ENCODE data around the gene TACSTD2.
"Not testable (repeated sequence)": the region's sequence is repeated elsewhere in the genome, so short reads cannot be mapped to it uniquely, and the experiment has no call there.

TACSTD2 gene

DNA sequence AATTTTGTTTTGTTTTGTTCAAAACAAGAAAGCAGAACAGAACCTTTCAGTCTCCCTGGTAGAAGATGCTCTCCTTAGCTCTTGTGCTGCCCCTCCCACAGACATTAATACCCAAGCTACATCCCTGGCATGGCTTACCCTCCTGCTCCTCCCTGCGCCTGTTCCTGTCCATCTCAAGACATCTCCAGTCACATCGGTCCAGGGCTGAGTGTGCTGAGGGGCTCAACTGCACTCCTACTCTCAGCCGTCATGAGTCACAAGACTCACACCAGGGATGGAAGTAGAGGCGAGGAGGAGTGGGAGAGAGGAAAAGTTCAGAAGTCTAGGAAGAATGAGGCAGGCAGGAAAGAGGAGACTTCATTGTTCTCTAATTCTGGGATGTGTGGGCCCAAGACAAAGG, 9.2 kb upstream of the TACSTD2 start:
- no peak for DNase-seq

DNA sequence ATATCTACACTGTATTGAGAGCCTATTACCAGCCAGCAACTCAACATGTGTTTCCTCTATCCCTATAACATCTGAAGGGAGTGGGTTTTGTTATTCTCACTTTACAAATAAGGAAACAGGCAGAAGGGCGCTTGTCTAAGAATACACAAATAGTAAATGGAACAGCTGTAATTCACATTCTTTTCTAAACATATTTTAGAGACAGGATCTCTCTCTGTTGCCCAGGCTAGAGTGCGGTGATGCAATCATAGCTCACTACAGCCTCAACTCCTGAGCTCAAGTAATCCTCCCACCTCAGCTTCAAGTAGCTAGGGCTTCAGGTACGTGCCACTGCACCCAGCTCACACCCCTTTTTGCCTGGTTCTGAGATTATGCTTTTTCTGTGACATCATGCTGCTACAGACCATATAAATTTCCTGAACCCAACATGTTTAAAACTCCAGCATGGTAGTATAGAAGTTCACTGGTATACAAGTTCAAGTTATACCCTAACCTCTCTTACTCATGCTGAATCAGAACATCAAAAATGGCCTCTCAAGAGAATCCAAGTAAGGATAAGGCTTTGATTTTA, 8.6 kb upstream of the TACSTD2 start:
- no peak for DNase-seq

DNA sequence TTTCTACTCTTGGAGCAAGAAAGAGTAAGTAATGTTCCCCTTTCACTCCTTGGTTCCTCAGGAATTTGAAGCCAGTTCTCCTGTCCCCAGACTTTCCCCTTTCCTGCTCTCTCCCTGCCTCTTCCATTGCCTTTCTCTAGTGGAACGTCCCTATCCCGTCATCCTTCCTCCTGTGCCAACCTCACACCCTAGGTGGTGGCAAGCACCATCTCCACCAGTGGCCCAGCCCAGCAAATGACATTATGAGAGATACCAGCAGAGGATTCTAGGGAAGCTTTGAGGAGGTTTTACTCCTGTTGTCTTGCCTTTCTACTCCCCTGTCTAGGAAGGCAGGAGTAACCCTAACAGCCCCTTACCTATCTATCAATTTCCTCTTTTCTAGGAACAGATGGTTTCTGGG, 8.1 kb upstream of the TACSTD2 start:
- DNase-seq: no peak

DNA sequence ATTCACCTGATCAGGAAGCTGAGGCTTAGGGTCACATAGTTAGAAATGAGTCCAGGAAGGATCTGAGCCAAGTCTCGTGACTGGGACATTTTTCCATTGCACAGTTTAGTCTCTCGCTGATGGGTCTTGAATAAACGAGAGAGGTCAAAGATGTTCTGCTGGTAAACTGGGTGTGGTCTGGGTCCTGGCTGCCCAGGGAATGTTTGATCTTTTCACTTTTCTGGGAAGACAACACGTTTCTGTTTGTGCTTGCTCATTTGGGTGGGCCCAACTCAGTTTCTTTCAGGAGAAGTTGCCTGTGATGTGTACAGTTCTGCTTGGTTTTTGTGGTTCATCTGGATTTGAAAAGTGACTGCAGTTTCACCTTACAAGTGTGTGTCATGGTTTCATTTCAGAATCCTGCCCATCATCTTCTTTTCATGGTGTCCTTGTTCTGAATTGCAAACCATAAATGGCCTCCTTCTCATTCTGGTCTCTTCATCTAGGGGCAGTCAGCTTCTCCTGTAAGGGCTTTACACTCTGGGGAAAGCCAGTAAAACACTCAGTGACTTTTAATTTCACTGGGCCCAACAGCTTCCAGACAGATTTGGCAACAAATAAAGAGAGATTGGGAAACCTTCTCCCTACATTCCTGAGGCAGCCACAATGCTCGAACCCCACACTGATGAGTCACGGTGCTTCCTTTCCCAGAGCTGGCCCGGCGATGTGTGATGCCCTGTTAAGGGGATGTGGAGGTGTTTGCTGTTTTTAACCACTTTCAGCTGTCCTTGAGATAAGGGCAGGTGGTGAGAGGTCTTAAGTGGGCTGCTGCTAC, 7.2 kb upstream of the TACSTD2 start:
- no peak for DNase-seq

DNA sequence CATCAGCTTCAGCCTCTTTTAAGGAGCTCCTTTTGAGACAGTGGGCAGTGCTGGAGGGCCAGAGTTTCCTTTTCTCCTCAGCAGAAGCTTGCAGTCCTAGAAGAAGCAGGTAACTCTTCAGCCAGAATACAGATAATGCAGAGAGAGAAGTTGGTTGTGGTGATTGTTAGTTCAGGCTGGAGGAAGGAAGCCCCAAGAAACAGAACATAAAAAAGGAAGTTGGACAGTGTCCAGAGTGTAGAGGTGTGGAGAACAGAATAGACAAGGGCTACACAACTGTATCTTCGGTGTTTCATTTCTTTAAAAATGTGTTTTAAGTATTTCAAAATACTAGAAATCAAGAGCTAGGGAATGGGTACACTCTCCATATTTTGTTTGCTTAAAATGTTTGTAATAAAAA, 6.4 kb upstream of the TACSTD2 start:
- DNase-seq: no peak

DNA sequence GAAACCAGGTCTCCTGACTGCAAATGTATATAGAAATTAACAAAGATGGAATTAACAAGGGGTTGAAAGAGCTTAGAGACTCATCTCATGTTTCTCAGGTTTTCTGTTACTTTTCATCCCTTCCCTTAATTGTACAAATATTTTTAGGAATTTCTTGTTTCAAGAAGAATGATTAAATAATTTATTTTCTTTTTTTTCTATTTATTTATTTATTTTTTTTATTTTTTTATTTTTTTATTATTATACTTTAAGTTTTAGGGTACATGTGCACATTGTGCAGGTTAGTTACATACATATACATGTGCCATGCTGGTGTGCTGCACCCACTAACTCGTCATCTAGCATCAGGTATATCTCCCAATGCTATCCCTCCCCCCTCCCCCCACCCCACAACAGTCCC, 5.1 kb upstream of the TACSTD2 start:
- not testable (repeated sequence) for DNase-seq

DNA sequence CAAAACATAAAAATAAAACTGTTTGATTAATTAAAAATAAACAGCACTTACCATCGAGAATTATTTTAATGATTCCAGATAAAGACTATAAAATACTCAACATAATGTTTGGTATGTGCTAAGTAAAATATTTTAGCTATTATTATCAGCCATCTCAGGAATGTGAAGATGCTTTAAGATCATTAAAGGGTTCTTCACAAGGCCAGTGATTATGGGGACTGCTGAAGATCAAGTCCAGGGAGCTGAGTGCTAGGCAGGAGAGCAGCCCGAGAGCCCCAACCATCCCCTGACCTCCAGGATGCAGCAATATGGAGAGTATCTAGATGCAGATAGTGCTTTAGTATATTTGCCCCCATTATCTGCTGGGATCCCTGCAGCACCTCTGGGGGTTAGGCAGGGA, 4.6 kb upstream of the TACSTD2 start:
- DNase-seq: no peak

DNA sequence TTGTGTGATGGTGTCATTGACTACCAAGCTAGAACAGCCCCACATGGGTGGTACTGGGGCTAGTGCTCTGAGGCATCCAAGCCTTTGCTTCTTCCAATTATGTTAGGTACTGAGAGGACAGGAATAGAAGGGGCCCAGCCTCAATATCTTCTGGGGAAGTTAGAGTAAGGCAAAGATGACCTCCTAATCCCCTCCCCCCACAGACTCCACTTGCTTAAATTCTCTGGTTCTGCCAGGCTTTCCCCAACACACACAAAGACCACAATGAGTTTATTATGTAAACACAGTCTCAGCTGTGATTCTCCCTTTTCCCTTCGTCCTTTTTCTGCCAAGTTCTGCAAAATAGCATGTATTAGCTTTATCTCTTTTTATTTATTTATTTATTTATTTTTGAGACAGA, 3.1 kb upstream of the TACSTD2 start:
- no peak for DNase-seq

DNA sequence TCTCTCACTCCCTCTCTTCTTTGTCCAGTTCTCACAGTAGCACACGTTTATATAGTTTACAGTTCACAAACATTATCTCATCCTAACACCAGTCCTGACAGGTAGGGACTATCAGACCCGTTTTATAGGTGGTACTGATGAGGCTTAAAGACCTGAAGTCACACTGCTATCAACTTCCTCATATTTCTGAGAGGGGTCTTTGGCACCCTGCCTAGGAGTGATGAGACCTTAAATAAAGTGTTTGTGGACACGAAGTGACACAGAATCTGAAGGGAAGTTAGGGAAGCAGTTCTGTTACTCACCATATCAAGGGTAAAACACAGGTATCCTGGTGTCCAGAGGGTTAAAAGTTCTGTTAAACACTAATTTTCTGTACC, 590 bp upstream of the TACSTD2 start:
- no peak for DNase-seq

DNA sequence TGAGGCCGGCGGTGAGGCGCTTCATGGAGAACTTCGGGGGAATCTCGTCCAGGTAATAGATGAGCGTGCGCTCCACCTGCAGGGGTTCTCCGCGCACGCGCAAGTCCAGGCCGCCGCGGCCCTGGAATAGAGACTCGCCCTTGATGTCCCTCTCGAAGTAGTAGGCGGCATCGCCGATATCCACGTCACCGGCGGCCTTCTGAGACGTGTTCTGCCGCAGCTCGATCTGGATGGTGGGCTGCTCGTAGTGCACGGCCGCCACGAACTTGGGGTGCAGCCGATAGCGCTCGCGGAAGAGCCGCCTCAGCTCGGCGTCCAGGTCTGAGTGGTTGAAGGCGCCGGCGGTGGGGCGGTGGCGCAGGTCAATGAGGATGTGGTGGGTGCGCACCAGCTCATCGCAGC, 726 bp downstream of the TACSTD2 start:
- DNase-seq: no peak

DNA sequence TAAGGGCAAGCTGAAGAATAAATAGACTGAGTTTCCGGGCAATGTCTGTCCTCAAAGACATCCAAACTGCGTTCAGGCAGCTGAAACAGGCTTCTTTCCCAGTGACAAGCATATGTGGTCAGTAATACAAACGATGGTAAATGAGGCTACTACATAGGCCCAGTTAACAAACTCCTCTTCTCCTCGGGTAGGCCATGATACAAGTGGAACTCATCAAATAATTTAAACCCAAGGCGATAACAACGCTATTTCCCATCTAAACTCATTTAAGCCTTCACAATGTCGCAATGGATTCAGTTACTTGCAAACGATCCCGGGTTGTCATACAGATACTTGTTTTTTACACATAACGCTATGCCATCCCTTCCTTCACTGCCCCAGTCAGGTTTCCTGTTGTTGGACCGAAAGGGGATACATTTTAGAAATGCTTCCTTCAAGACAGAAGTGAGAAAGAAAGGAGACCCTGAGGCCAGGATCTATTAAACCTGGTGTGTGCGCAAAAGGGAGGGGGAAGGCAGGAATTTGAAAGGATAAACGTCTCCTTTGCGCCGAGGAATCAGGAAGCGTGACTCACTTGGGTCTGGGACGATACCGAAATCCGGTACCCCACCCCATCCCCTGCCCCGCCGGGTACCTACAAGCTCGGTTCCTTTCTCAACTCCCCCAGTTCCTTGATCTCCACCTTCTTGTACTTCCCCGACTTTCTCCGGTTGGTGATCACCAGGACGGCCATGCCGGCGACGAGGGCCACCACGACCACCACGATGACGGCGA, 1.3 kb downstream of the TACSTD2 start:
- DNase-seq: no peak

DNA sequence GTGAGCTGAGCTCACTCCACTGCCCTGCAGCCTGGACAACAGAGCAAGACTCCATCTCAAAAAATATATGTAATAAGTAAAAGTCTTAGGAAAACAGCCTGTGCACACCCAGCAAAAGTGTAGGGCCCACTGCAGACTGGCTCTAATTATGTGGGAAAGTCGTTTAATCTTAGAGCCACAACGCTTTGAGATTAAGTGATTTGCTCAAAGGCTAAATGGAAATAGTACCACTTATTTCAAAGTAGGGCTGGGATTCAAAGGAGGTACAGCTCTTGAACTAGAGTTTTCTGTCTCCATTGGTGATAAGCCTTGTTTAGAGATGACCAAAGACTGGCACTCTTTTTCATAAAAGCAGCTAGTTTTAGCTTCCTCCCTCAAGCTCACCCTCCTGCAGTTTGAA, 2.2 kb downstream of the TACSTD2 start:
- no peak for DNase-seq

DNA sequence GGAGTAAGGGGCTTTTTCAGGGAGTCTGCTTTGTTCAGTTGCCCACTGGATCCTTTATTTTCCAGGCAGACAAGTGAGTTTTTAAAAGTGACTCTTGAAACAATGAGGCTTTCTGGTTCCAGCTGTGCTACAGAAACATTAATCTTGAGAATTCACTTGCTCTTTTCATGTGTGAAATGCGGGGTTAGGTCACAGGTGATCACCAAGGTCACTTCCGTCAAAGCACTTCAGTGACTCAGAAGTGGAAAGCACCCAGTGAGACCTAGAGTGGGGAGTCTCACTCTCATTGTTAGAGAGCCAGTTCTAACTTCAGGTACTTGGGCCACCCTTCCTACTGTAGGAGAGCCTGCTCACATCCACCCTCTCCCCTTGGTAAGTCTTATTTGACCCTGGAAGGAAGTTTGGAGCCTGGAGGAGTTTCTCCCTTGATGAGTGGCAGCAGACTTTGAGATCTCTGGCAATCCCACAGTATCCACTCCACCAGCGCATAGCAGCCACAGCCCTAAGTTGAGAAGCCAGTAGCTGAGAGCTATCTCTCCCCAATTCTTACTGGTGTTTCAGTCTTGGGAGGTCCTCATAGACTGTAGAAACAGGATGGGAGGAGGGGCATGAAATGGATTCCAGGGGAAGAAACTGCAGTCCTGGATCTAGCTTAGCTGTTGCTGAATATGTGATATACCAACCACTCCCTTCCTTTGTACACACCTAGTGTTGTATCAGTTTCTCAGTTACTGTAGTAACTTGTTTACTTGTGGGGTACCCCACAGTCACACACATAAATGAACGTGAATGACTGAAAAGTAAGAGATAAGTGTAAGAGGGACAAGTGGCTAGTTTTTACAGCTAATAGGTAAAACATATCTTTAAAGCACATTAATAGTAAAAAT, 3.1 kb downstream of the TACSTD2 start:
- no peak for DNase-seq

DNA sequence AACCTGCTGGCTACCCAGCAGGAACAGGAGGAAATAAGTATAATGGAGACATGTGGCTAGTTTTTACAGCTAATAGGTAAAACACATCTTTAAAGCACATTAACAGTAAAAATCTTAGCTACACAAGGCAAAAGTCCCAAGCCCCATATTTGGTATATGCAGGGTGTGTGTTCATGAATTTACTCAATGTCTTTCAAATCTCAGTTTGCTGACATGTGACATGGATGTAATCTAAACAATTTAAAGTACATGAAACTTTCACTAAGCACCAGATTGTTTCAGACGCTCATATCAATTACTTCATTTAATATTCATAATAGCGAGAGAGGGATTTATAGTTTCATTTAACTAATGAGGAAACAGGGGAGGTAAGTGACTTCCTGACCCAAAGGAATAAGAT, 3.9 kb downstream of the TACSTD2 start:
- no peak for DNase-seq

DNA sequence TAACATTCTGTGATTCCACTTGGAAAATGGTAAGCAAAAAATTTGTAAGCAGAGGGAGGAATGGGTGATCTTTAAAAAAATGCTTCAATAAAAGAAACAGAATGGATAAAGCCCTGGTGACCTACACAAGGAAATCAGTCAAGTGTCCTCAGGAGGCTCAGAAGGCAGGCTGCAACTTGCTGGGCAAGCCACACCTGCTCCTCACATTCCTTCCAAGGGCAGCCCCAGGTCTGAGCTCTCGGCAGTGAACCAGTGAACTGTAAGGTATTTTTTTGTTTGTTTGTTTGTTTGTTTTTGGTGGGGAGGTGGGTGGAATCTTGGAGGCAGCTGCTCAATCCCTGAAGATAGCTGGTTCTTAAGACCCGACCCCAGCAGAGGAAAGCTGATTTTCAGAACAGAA, 4.4 kb downstream of the TACSTD2 start:
- peak in 1 of 2 experiments; percentile 8 for DNase-seq

DNA sequence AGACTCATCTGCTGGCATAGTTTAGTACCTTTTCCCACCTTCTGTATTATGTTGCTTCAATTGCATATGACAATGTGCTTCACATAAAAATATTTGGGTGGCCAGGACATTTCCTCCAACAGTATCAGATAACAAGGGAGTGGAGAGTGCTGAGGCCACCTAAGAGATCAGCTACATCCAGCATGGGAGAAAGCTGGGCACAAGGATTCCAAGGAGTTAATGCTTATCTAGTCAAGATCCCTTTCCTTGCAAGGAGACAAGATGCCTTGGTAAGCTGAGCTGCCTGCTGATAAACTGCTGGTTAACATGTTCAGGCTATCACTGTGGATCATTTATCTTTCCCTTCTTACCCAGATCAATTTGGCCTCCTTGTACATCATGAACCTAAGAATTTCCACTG, 5.4 kb downstream of the TACSTD2 start:
- no peak for DNase-seq

DNA sequence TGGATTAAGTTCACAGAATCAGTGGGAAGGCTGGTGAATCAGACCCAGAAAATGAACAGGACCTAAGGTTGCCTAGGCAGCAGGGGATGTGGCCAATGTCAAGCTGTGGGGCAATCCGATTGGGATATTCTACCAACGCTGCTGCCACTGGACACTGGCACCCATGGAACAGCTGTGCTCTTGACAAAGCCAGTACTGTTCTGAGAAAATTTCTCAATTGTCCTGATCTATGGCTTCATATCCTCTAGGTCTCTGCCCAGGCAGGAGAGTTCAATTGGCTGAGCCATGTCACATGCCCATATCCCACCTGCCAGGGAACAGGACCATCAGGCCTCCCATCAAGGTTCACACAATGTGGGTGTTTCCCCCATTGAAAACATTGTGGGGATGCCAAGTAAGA, 6.2 kb downstream of the TACSTD2 start:
- DNase-seq: no peak

DNA sequence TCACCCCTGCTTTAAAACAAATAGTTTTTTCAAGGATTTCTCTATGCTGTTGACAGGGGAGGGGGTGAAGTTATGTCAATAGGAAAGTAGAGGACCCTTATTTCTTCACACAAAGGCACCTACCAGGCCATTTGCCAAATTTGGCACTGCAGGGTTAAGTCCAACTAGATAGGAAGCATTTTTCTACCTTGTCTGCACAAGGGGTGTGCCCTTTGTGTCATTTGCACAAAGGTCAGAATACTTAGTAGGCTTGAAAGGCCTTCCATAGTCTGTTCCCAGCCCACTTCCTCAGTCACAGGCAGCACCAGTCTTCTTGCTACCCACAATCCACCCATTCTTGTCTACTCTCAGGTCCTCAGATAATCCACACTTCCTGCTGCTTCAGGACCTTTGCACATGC, 7.0 kb downstream of the TACSTD2 start:
- DNase-seq: no peak

DNA sequence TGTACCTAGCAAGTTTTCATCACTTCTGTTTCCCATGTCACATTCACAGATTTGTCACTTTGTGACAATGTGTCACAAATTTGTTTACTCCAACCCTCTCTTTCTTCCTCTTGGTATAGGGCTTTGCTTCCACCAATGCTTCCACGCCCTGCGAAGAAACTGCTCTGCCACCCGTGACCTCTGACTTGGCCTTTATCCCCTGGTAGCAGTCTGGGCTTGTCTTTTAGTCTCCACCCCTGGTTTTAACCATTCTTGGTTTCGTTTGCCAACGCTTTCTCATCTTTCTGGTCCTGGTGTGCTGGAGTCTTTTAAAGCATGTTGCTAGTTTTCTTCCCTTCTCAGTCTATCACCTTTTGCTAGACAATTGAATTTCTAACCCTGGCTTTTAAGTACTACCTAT, 8.1 kb downstream of the TACSTD2 start:
- DNase-seq: no peak

DNA sequence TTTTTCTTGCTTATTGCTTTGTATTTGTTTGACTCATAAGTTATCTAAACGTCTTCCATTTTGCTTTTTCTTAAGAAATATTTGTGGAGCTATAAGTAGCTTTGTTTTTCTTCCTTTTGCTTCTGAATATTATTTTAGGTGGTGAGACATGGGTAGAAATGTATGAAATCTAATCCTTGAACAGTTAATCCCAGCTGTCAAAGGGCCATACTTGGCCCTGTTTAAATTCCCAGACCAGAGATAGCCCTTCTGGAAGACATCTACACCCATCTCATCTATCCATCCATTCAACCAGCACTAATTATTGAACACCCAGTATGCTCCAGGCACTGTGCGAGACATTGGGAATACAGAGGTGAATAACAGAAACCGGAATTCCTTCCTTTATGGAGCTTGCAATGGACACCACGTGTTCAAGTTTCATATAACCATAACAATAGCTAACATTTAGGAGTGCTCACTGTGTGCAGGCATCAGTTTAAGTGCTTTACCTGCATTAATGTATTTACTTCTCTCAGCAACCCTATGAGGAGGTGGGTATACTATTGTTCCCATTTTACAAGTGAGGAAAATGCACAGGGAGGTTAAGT, 8.7 kb downstream of the TACSTD2 start:
- no peak for DNase-seq

DNA sequence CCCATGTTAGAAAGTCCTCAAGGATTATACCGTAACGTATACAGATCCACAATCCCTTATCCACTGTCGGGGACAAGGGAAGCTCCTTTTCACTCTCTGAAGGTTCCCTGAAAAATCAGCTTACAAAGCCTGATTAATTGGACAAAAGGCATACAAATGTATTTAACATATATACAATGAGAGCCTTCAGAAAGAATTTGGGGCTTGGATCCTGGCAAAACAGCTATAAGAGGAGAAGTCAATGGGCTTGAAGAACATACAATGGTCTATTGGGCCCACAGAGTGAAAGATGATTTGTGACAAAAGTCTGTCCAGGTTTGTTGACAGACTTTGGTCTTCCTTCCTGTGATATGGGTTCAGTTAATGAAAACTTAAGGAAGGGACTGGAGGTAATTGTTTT, 10.7 kb downstream of the TACSTD2 start:
- no peak for DNase-seq

DNA sequence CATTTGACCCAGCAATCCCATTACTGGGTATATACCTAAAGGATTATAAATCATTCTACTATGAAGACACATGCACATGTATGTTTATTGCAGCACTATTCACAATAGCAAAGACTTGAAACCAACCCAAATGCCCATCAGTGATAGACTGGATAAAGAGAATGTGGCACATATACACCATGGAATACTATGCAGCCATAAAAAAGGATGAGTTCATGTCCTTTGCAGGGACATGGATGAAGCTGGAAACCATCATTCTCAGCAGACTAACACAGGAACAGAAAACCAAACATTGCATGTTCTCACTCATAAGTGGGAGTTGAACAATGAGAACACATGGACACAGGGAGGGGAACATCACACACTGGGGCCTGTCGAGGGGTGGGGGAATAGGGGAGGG, 13.3 kb downstream of the TACSTD2 start:
- not testable (repeated sequence) for DNase-seq

DNA sequence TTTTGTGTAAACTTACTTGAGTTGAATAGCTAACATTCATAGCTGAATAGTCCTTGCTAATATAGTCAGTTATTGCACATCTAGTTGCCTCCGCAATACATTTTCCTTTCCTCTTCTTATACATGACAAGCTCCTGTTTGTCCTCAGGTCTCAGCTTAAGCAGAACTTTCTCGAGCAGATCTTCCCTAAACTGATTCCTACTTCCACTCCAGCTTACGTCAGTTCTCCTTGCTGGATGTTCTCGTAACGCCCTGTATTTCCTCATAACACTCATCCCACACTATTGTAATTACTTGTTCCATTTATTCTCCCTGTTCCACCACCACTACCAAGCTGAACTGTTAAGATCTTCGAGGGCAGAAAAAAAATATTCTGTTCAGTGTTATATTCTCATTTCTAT, 15.4 kb downstream of the TACSTD2 start:
- no peak for DNase-seq

Measured in NCI-H187 (cell line).